Esophagus squamous epithelium (tissue), 5 donors: ENCODE measurements around the gene PSG3. TPM values are rescaled to one million over a fixed set of nuclear protein-coding genes. Genes with fewer than 3 reads are reported as not detected.
"Not testable (repeated sequence)": the region's sequence is repeated elsewhere in the genome, so short reads cannot be mapped to it uniquely, and the experiment has no call there.

Experiments used
- DNase-seq: peaks from one replicate; lab custom pipeline; 2025; lab: John Stamatoyannopoulos, UW
- H3K27ac ChIP-seq, 4 donors: fragments of 200-600 bp; sonication (generic); one replicate each; pipeline ENCODE4 v1.5.1; 2016 to 2019; ENCODE audit warnings: mild to moderate bottlenecking in 1 of 4
- H3K27me3 ChIP-seq, 4 donors: fragments of 200-600 bp; sonication (generic); 1 replicate in 3 of 4; 2 replicates in 1 of 4; pipeline versions ENCODE4 v1.5.1 to v1.6.0; 2017 to 2021; ENCODE audit warnings: antibody characterized with exemption in 1 of 4
- H3K36me3 ChIP-seq, 3 donors: fragments of 200-600 bp; sonication (generic); one replicate each; pipeline ENCODE4 v1.5.1; 2016 to 2019
- H3K4me1 ChIP-seq, 3 donors: fragments of 200-600 bp; sonication (generic); one replicate each; pipeline ENCODE4 v1.5.1; 2017 to 2019
- H3K4me3 ChIP-seq, 4 donors: fragments of 200-600 bp; sonication (generic); 1 replicate in 3 of 4; 2 replicates in 1 of 4; pipeline ENCODE4 v1.5.1; 2016 to 2019; ENCODE audit warnings: mild to moderate bottlenecking in 2 of 4, moderate library complexity in 1 of 4
- H3K9me3 ChIP-seq, 3 donors: fragments of 200-600 bp; sonication (generic); one replicate each; pipeline ENCODE4 v1.5.1; 2016 to 2019
- POLR2A ChIP-seq, 4 donors: fragments of 450-650 bp; IDR thresholded peaks; one replicate each; pipeline ENCODE4 v1.6.1; 2017; ENCODE audit warnings: antibody characterized with exemption in 4 of 4, mild to moderate bottlenecking in 4 of 4, moderate library complexity in 3 of 4
- WGBS, 2 donors: methylation state at CpG; one replicate each; pipeline ENCODE4 v1.1.5; 2018; 5-methylcytosine and 5-hydroxymethylcytosine counted together
- intact Hi-C: fragments of 100-400 bp; cut with DNase I; formaldehyde crosslinking; loops from one replicate; pipeline ENCODE4 v1.15.0; 2022
- total RNA-seq, 4 donors: library from RNA; depleted of rRNA; stranded (reverse); fragments of >200 nt; gene quantifications; one replicate each; pipeline ENCODE4 v1.1.0, GENCODE V29; 2016
- TF ChIP-seq, protein P1 (sequence below), 6 experiments: fragments of 450-650 bp in 4 of 6; fragments of 200-600 bp in 2 of 6; sonication (generic) in 2 of 6; IDR thresholded peaks; one replicate each; pipeline ENCODE4 v1.5.1; 2016 to 2019; ENCODE audit warnings: antibody characterized with exemption in 6 of 6, mild to moderate bottlenecking in 4 of 6, moderate library complexity in 4 of 6
- donor health status: DM: yes; HTN: yes; CAD: no.

The PSG3 gene
- total RNA-seq, 4 donors from 2014 or later = not detected

DNA sequence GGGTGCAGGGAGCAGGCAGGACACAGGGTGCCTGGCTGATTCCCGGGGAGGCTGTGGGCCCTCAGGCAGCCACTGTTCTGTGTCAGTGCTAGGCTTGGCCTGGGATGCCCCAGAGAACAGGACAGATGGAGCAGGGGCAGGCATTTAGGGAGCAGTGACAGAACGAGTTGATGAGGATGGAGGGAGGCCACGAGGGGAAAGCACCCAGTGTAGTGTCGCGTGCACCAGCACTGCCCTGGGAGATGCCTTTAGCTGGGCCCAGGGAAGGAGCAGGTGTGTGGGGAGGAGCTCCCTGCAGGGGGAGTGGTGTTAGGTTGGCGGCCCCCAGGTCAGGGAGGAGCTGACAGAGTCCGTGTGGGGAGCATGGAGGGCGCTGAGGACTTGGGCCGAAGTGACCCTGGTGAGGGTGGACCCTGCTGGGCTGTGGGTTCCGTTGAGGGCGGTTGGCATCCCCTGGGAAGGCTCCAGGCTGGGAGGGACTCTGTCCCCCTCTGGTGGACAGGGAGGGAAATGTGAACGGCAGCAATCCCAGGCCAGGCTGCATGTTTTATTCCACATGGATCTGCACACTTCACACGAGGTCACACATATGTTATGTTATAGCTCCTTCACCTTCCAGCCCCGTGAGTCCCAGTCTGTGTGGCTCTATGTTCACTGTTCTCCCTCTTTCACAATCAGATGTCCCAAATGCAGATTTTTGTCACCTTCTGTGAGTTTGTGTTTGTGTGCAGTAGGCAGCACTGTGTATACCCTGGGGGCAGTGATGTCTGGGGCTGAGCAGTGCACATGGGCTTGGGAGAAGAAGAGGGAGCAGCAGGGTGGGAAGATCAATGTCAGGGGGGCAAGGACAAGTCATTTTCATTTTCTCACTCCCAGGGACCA lies 1.7 kb upstream of the PSG3 start:
- H3K4me1 ChIP-seq, intact Hi-C loops, H3K27ac ChIP-seq, DNase-seq, H3K36me3 ChIP-seq, H3K9me3 ChIP-seq, H3K4me3 ChIP-seq: not testable (repeated sequence)
- TF ChIP-seq, protein P1, sequence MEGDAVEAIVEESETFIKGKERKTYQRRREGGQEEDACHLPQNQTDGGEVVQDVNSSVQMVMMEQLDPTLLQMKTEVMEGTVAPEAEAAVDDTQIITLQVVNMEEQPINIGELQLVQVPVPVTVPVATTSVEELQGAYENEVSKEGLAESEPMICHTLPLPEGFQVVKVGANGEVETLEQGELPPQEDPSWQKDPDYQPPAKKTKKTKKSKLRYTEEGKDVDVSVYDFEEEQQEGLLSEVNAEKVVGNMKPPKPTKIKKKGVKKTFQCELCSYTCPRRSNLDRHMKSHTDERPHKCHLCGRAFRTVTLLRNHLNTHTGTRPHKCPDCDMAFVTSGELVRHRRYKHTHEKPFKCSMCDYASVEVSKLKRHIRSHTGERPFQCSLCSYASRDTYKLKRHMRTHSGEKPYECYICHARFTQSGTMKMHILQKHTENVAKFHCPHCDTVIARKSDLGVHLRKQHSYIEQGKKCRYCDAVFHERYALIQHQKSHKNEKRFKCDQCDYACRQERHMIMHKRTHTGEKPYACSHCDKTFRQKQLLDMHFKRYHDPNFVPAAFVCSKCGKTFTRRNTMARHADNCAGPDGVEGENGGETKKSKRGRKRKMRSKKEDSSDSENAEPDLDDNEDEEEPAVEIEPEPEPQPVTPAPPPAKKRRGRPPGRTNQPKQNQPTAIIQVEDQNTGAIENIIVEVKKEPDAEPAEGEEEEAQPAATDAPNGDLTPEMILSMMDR (IDR thresholded peaks at IDR 0.05) = peak in 5 of 6 experiments; percentile 31 to 59 (median 37)
- H3K27me3 ChIP-seq = peaks cover 0 to 14% (median 0%) of the 10 kb centered on the region in 4 donors
- WGBS, 2 donors = 6 to 22% methylated on average over 8 to 9 of the region's 14 CpGs

- H3K27me3 ChIP-seq, H3K9me3 ChIP-seq, H3K4me1 ChIP-seq, intact Hi-C loops, DNase-seq, H3K27ac ChIP-seq, H3K36me3 ChIP-seq, H3K4me3 ChIP-seq: not testable (repeated sequence)
- WGBS, 2 donors = 21 to 31% methylated on average over 2 of the region's 2 CpGs
These were observed 2.7 kb downstream of the PSG3 start for GRCh38 chr19:42737581-42738011.

DNA sequence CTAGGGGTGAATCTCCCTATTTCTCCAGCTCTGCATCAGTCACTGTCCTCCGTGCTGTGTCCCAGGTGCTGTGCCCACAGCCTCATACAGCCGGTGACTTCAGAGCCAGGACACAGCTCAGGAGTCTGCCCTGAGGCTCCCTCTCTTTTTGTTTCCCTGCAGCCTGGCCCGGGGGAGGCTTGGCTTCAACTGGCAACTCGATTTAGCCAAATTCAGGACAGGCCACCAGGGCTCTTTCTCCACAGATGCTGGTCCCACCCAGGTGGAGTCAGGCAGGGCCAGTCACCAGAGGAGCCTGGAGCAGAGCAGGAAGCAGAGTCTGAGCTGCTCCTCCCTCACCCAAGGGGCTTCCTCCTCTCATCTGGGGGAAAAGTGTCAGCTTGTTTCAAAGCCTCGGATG lies 11.9 kb downstream of the PSG3 start:
- 59% methylated on average over 4 of the region's 5 CpGs; no CpG with 5 or more reads in 1 of the 2 donors for WGBS, 2 donors
- H3K27me3 ChIP-seq, DNase-seq, H3K36me3 ChIP-seq, H3K9me3 ChIP-seq, H3K4me3 ChIP-seq, intact Hi-C loops, H3K27ac ChIP-seq, H3K4me1 ChIP-seq: not testable (repeated sequence)

DNA sequence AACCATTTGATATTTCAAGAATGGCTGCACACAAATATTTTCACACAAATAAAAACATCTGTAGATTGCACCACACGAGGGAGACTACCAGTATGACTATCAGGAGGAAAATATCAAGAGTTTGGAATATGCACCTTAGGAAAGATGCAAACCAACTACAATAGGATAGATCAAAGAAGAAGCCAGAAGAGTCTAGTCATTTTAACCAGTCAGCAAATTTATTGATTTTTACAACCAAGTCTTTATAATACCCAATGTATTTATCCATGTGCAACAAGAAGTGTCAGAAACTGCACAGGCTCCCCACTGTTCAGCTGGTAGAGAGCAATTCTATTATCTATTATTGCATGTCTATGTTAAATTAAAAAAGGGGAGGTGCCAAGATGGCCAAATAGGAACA lies 26.3 kb downstream of the PSG3 start:
- intact Hi-C loops, H3K27me3 ChIP-seq, H3K9me3 ChIP-seq, H3K36me3 ChIP-seq, H3K27ac ChIP-seq, DNase-seq, H3K4me1 ChIP-seq, H3K4me3 ChIP-seq: not testable (repeated sequence)
- 43 to 50% methylated on average over 1 of the region's 1 CpG for WGBS, 2 donors

DNA sequence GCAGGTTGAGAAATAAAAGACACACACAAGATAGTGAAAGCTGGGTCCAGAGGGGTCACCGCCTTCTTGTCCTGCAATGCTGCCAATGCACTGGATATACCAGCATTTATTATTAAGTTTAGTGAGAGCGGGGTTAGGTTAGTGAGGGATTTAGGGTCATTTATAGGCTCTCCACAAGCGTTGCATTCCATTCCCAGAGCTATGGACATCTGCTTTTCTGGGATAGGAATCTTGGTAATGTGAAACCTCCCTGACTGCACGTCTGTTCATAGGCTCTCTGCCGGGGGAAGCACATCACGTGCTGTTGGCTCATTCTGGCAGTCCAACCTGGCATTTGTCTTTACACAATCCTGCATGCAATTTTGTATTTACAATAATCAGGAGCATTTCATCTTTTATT lies 27.5 kb downstream of the PSG3 start:
- intact Hi-C loops, H3K4me1 ChIP-seq, DNase-seq, H3K27ac ChIP-seq, H3K4me3 ChIP-seq, H3K27me3 ChIP-seq, H3K9me3 ChIP-seq, H3K36me3 ChIP-seq: not testable (repeated sequence)
- 73 to 83% methylated on average over 6 of the region's 6 CpGs for WGBS, 2 donors

DNA sequence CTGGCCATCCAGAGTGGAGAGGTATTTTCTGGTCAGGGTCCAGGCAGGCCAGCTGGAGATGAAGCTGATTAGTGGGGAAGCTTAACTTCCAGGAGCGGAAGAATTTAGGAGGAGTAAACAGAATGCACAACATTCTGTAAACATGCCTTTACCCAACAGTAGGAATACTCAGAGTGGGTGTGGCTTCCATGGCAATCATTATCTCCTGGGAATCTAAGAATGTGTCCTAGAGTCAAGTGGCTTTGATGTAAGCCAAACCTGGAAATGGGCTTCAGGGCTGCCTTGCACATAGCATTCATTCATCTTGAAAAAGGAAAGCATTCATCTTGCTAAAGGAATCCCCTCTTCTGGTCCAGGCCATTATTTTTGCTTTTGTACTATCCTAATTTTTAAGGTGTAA lies 29.3 kb downstream of the PSG3 start:
- intact Hi-C loops, H3K4me3 ChIP-seq, H3K27ac ChIP-seq, H3K4me1 ChIP-seq, DNase-seq, H3K27me3 ChIP-seq, H3K36me3 ChIP-seq, H3K9me3 ChIP-seq: not testable (repeated sequence)
- WGBS, 2 donors = 67 to 72% methylated on average over 1 of the region's 1 CpG

DNA sequence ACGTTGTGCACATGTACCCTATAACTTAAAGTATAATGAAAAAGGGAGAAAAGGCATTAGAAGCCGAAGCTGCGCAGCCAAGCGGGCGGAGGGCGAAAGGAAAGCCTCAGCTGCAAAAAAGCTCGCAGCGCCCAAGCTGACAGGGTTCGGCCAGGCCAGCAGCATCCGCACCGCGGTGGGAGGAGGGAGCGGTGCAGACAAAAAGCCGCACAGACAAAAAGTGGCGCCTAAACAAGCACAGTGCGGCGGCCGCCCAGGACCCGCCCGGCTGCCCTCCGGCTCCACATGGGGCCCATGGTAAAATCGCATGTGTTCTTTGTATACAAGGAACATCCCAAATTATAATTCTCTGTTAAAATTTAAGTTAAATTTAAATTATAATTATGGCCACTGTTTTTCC lies 42.4 kb downstream of the PSG3 start:
- no peak for DNase-seq
- no peak for TF ChIP-seq POLR2A (IDR thresholded peaks at IDR 0.05)
- TF ChIP-seq, protein P1 (IDR thresholded peaks at IDR 0.05) = no peak
- Histone ChIP-seq H3K4me3 (no peak overlapping the region), H3K27me3 (peaks cover 0 to 39% (median 0%) of the 10 kb centered on the region in 4 donors), H3K9me3 (no peaks in the 10 kb centered on the region), H3K27ac (no peak overlapping the region), H3K4me1 (no peaks in the 10 kb centered on the region), H3K36me3 (no peaks in the 10 kb centered on the region)
- intact Hi-C loops = no loop called here
- whole genome bisulfite sequencing, 2 donors = 29 to 30% methylated on average over 21 to 22 of the region's 22 CpGs
